HG03135 (cell line): ENCODE data around the gene TBC1D20.
"Not testable (repeated sequence)": the region's sequence is repeated elsewhere in the genome, so short reads cannot be mapped to it uniquely, and the experiment has no call there.

Experiments used
- ATAC-seq: cut with Tn5 transposase; IDR thresholded peaks from one replicate; pipeline ENCODE4 v1.9.1; 2021; ENCODE audit warnings: mild to moderate bottlenecking, moderate library complexity; ENCODE audit not compliant: unreplicated experiment

TBC1D20 gene

DNA sequence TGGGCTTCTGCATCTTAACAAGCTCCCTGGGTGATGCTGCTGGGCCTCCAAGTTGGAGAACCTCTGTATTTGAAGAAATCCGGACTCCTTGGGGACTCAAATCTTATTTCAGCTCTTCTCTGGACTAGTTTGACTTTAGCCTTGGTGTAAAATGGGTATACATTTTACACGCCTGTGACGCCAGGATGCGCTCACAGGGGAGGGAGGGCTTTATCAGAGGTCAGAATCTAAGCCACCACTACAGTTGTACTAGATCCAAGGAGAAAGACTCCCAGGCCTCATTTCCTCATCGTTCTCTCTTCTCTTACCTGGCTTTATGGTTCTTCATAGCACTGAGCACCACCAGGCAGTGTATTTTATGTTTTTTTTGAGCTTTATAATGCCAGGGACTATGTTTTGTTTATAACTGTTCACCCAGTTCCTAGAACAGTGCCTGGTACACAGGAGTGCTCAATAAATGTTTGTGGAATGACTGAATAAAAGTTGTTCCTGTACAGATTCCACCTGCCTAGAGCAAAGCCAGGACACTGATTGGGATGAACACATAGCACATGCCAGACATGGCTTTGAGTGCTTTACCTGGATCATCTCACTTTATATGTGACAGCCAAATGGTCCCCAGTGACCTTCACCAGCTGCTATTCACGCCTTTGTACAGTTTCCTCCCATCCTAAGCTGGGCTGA is 59.3 kb downstream of the TBC1D20 start:
- ATAC-seq: no peak

DNA sequence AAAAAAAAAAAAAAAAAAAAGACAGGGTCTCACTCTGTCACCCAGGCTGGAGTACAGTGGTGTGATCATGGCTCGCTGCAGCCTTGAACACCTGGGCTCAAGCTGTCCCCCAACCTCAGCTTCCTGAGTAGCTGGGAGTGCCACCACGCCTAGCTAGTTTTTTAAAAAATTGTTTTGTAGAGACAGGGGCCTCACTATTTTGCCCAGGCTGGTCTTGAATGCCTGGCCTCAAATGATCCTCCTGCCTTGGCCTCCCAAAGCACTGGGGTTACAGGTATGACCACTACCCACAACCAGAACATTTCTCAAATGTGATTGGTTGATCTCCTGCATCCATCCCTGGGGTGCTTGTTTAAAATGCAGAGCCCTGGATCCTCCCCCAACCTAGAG is 59.8 kb downstream of the TBC1D20 start:
- no peak for ATAC-seq

DNA sequence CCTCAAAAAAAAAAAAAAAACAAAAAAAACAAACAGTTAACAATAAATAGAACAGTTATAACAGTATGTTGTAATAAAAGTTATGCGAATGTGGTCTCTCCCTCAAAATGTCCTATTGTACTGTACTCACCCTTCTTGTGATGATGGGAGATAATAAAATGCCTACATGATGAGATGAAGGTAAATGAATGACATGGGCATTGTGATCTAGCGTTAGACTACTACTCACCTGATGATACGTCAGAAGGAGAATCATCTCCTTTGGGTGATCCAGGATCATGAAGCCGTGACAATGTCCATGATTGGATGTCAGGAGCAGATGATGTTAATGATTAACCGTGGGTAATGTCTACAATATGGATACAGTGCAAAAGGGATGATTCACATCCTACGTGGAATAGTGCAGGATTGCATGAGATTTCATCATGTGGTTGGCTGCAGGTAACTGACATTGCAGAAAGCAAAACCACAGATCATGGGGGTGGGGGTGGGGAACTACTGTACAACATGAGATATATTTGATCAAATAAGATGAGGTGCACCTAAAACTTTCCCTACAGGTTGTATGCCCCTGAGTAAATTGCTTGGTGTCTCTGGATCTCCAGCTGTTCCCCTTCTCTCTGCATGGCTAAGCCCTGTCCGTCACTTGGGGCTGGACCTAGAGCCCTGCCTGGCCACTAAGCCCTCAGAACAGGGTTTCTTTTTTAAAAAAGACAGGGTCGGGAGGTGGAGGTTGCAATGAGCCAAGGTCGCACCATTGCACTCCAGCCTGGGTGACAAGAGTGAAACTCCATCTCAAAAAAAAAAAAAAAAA is 60.4 kb downstream of the TBC1D20 start:
- ATAC-seq: no peak

DNA sequence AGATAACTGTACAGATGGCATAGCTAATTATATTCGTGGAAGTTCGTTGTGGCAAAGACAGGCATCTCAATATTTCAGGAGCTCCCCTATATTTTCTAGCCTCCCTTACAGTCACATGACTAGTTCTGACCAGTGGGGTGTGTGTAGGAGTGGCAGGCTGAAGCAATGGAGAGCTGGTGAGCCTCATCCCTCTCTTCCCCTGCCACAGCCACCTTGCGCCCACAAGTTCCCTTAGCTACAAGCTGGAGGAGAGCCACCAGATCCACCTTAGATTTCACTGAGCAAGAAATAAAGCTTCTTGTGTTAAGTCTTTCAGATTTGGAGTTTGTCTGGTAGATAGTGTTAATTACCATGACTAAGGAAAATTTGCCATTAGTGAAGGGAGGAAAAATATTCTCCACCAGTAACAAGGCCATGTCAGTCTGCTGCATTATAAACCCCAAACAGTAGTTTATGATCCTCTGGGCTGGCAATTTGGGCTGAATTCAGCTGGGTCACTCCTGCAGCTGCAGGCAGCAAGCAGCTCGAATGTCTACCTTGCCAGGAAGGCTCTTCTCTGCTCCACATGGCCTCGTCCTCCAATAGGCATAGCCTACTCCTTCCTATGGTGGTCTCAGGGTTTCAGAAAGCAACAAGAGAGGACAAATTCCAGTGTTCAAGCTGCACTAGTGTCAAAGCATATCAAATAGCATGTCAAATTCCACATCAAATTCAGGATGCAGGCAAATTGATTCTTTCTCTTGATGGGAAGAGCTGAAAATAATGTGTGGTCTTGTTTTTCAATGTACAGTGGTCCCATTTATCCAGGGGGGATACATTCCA is 61.7 kb downstream of the TBC1D20 start:
- ATAC-seq: no peak

DNA sequence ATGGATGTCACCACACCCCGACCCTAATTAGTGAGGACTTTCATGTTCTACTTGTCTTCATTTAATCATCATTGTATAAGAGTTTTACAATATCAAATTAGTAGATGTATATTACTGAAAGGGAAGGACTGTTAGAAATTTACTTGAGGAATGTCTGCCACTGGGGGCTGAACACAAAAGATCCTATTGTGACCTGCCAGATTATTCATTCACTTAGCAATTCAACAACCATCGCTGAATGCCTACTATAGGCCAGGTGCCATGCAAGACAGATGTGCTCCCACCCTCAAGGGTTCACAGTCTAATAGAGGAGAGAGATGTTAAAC is 62.2 kb downstream of the TBC1D20 start:
- no peak for ATAC-seq

DNA sequence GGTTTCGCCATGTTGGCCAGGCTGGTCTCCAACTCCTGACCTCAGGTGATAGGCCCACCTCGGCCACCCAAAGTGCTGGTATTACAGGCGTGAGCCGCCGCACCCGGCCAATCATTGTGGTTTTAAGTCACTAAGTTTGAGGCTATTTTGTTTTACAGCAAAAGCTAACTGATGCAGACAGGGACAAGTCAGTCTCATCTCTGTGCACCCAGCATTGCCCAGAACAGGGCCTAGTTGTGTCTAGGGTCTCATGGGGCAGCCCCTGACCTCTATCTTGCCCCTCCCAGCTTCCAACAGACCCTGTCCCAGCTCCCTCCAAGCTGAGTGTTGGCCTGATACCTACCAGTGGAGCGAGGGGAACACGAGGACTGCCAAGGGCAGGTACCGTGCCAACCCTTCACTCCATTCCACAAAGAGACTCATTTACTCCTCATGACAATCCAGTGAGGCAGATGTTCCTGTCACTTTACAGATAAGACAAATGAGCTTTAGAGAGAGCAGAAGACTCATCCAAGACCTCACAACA is 63.1 kb downstream of the TBC1D20 start:
- no peak for ATAC-seq

DNA sequence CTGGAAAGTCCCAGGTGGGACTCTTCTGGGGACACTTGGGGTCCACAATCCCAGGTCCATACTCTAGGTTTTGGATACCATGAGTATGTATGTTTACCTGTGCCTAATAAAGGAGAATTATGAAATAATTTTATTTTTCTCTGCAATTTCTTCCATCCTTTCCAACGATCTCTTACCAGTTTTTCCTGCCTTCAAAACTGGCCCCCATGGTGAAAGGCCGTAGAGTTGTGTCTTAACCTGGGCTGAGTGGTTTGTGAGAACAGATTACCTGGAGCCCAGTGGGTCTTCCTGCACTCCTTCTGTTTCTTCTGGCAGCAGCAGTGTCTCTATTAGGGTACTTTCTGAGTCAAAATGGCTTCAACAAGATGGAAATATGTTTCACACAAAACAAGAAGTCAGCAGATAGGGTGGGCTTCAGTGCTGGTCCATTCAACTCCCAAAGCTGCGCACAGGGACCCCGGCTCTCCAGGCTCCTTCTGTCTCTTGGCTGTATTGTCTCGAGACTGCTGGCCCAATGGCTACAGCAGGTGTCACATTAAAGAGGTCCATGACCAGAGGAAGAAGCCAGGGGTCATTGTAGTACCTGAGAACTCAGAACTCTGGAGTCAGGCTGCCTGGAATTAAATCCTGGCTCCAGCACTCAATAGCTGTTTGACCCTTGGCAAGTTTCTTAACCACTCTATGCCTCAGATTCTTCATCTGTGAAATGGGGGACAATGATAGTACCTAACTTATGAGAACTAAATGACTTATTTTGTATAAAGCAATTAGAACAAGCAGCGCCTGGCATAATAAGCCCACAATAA is 64.7 kb downstream of the TBC1D20 start:
- ATAC-seq: no peak

DNA sequence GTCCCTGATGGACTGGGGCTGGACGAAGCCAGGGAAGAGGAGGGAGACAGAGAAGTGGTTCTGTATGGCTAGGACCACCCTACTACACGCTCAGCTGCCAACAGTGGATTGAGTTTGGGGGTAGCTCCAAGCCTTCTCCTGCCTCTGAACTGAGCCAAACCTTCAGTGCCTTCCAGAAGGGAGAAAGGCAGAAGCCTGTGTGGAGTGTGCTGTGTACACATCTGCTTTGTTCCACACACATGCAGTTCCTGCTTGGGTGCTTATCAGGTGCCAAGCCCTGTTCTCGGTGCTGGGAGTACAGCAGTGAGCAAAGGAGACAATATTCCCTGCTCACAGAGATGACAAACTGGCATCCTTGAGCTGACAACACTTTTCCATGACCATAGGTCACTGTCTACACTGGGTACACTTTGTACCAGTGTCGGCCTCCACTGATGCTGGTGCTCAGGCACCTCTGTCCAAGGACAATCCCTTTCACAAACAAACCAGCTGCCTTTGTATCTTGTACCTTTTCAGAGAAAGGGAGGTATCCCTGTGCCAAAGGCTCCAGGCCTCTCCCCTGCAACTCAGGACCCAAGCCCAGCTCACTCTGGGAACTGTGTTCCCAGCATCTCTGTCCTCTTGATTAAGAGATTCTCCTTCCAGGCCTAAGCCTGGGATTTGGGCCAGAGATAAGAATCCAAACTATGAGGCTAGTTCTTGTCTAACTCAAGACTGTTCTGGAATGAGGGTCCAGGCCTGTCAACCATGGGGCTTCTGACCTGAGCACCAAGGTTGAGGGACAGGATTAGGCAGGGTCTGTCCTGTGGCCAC is 65.5 kb downstream of the TBC1D20 start:
- ATAC-seq: no peak

DNA sequence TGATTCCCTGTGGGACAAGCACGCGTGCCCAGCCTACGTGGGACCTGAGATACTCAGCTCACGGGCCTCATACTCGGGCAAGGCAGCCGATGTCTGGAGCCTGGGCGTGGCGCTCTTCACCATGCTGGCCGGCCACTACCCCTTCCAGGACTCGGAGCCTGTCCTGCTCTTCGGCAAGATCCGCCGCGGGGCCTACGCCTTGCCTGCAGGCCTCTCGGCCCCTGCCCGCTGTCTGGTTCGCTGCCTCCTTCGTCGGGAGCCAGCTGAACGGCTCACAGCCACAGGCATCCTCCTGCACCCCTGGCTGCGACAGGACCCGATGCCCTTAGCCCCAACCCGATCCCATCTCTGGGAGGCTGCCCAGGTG is 66.1 kb downstream of the TBC1D20 start:
- ATAC-seq: no peak

DNA sequence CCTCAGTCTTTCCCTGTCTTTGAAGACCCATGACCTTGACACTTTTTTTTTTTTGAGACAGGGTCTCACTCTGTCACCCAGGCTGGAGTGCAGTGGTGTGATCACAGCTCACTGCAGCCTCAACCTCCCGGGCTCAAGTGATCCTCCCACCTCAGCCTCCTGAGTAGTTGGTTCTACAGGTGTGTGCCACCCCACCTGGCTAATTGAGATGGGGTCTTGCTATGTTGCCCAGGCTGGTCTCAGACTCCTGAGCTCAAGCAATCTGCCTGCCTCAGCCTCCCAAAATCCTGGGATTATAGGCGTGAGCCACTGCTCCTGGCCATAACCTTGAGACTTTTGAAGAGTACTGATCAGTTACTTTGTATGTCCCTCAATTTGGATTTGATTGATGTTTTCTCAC is 69.0 kb downstream of the TBC1D20 start:
- not testable (repeated sequence) for ATAC-seq

DNA sequence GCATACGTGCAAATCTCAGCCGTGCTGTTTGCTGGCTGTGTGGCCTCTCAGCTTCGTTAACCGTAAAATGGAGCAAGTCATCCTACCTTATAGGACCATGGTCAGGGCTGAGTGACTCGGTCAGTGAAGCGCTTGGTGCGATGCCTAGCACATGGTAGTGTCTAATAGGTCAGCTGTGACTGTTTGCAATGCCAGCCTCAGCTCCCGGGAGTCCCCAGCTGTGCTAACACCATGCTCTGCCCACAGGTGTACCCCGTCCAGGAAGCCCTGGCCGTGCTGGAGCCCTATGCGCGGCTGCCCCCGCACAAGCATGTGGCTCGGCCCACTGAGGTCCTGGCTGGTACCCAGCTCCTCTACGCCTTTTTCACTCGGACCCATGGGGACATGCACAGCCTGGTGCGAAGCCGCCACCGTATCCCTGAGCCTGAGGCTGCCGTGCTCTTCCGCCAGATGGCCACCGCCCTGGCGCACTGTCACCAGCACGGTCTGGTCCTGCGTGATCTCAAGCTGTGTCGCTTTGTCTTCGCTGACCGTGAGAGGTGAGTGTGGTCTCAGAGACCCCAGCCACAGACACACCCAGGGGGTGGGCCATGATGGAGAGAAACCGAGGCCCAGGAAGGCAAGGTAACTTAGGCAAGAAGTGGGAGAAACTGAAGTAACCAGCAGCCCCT is 71.2 kb downstream of the TBC1D20 start:
- ATAC-seq: no peak

DNA sequence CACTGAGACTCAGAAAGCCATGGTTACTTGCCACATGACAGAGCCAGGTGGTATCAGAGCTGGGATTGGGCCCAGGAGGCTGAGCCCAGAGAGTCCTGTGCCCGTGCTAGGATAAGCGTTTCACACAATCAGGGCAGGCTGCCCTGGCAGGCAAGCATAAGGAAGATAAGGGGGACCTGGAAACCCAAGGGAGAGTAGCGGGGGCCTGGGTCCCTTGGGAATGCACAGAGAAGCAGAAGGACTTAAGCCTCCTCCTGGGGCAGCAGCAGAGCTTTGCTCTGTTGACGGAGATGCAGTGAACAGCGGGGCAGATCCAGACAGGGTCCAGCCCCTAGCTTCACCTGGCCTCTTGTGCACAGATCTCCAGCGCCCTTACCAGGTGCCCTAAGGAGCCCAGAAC is 73.1 kb downstream of the TBC1D20 start:
- no peak for ATAC-seq

DNA sequence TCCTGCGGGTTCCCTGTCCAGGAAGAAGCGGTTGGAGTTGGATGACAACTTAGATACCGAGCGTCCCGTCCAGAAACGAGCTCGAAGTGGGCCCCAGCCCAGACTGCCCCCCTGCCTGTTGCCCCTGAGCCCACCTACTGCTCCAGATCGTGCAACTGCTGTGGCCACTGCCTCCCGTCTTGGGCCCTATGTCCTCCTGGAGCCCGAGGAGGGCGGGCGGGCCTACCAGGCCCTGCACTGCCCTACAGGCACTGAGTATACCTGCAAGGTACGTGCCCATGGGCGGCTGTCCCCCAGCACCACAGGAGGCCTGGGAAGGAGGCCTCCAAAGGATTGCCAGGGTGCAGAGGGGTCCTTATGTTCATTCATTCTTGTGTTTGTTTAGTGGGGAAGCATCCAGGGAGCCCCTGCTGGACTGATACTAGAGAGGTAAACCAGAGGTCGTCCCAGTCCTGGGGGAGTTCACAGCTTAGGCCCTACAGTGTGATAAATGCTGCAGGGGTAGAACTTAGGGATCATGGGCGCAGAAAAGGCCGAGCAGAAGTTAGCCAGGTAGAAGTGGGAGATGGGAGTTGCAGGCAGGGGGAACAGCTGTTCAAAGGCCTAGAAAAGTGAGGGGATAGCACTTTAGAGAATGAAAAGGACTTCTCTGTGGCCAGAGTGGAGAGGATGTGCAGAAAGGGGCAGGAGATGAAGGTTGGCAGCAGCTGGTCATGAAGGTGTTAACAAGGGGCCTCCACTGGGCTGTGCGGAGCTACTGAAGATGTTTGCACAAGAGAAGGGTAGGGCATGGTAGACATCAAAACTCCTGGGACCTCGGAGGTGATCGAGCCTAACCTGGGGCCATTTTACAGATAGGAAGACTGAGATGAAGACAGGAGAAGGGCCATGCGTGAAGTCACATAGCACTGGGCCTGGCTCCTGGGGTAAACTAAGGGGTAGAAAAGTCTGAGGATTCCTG is 74.0 kb downstream of the TBC1D20 start:
- no peak for ATAC-seq

DNA sequence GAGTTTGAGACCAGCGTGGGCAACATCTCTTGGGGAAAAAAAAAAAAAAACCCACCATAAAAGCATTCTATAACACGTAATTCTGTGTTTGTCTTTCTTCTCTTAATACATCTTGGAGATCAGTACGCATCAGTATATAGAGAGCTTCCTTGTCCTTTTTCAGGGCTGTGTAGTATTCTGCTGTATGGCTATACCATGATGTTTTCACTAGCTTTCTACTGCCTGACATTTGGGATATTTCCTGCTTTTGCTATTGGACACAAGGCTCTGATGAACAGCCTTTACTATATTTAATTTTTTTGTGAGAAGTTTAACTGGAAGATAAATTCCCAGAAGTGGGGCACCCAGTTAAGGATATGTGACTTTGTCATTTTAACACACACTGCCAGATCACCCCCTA is 74.8 kb downstream of the TBC1D20 start:
- no peak for ATAC-seq

DNA sequence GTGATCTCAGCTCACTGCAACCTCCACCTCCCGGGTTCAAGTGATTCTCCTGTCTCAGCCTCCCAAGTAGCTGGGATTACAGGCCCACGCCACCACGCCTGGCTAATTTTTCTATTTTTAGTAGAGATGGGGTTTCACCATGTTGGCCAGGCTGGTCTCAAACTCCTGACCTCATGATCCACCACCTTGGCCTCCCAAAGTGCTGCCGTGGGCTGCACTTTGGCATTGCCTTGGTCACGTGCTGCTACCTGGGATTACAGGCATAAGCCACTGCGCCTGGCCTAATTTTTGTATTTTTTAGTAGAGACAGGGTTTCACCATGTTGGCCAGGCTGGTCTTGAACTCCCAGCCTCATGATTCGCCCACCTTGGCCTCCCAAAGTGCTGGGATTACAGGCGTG is 75.7 kb downstream of the TBC1D20 start:
- ATAC-seq: not testable (repeated sequence)
